Pancreas (tissue), 10 donors: ENCODE results near the gene MAPK10. TPM values are rescaled to one million over a fixed set of nuclear protein-coding genes. Genes with fewer than 3 reads are reported as not detected.

Experiments used
- ATAC-seq, 4 donors: fragments of 200-7000 bp; cut with Tn5 transposase; one replicate each; pipeline versions ENCODE4 v1.8.0 to v1.9.1; 2020; ENCODE audit warnings: mild to moderate bottlenecking in 4 of 4, moderate library complexity in 4 of 4
- DNase-seq, 6 donors: peaks; one replicate each; pipeline ENCODE4 v3.0.0-alpha.2; 2020
- FAIRE-seq: peaks from 2 replicates; lab custom pipeline; 2012; peaks lifted over from hg19 to GRCh38; lab: Jason Lieb, UNC
- H3K27ac ChIP-seq, 4 donors: fragments of 200-600 bp; sonication (generic); 1 replicate in 3 of 4; 2 replicates in 1 of 4; pipeline versions ENCODE4 v1.5.0 to v1.8.0; 2020
- H3K27me3 ChIP-seq, 4 donors: fragments of 200-600 bp; one replicate each; pipeline ENCODE4 v1.8.0; 2021
- H3K36me3 ChIP-seq, 3 donors: fragments of 200-600 bp; sonication (generic) in 1 of 3; one replicate each; pipeline versions ENCODE4 v1.5.0 to v1.8.0; 2020 to 2021
- H3K4me1 ChIP-seq, 3 donors: fragments of 200-600 bp; one replicate each; pipeline ENCODE4 v1.8.0; 2021
- H3K4me3 ChIP-seq, 4 donors: fragments of 200-600 bp; sonication (generic) in 2 of 4; one replicate each; pipeline versions ENCODE4 v1.5.0 to v1.8.0; 2020 to 2021
- H3K9me3 ChIP-seq, 4 donors: fragments of 200-600 bp; one replicate each; pipeline ENCODE4 v1.8.0; 2021
- CTCF ChIP-seq, 4 donors: fragments of 200-600 bp; sonication (generic) in 3 of 4; IDR thresholded peaks; one replicate each; pipeline versions ENCODE4 v1.5.0 to v1.8.0; 2021; ENCODE audit warnings: antibody characterized with exemption in 4 of 4
- WGBS, 2 donors: extraction: QIAGEN DNeasy Blood & Tissue Kit; methylation state at CpG; one replicate each; pipeline ENCODE4 v1.1.7; 2013; 5-methylcytosine and 5-hydroxymethylcytosine counted together
- intact Hi-C, 3 donors: fragments of 100-400 bp; cut with DNase I; formaldehyde crosslinking; loops; one replicate each; pipeline versions ENCODE4 v1.11.1 to v1.14.2; 2022
- polyA plus RNA-seq, 2 donors: library from polyadenylated mRNA; stranded (reverse); fragments of 200-250 nt; gene quantifications; one replicate each; pipeline ENCODE4 v1.2.3, GENCODE V29; 2013
- total RNA-seq, 6 donors: library from RNA; stranded (reverse); fragmentation: NEBNext Ultra II Directional in 4 of 6; extraction: Animal tissue kit (Norgen Biotek cat#: 25700) in 4 of 6; gene quantifications; one replicate each; pipeline versions ENCODE4 v1.2.1 to v1.2.4, GENCODE V29; 2021 to 2023
- donor health status: healthy with polysubstance abuse.
- donor health status: DM: no; HTN: no; CAD: no; lungs with moderate emphysema.
- donor health status: DM: no; HTN: no; CAD: no.
- donor health status: control.
- donor health status: control.
- donor health status: Bipolar disorder and iron deficiency.
- donor health status: DM: yes; HTN: yes; CAD: no.
- donor health status: DM: no; HTN: no; CAD: no.
- donor health status: DM: no; HTN: no; CAD: no.
- donor health status: DM: yes; HTN: yes; CAD: no.

Gene MAPK10
- total and polyA plus RNA-seq, 8 donors = 5.1 to 20.7 (median 9.9) TPM

- no peaks in the 10 kb centered on the region for H3K27me3 ChIP-seq
- 70 to 76% methylated on average over 5 of the region's 5 CpGs for WGBS, 2 donors
- DNase-seq (no peak), ATAC-seq (no peak), FAIRE-seq (no peak)
- no peaks in the 10 kb centered on the region for H3K36me3 ChIP-seq
- intact Hi-C loops = no loop called here
- H3K9me3 ChIP-seq = no peaks in the 10 kb centered on the region
- no peak overlapping the region for H3K4me3 ChIP-seq
- H3K27ac ChIP-seq = no peak overlapping the region
- no peaks in the 10 kb centered on the region for H3K4me1 ChIP-seq
- no peak for TF ChIP-seq CTCF (IDR thresholded peaks at IDR 0.05)
Observed at GRCh38 chr4:86279293-86279960, 80.4 kb downstream of the MAPK10 start.

GRCh38 chr4:86278126-86278525, 81.7 kb downstream of the MAPK10 start:
- no peak for DNase-seq
- TF ChIP-seq CTCF (IDR thresholded peaks at IDR 0.05) = no peak
- intact Hi-C loops = no loop called here
- 46 to 64% methylated on average over 2 of the region's 2 CpGs for WGBS, 2 donors
- H3K4me3 ChIP-seq = no peak overlapping the region
- no peaks in the 10 kb centered on the region for H3K27me3 ChIP-seq
- no peak overlapping the region for H3K27ac ChIP-seq
- no peaks in the 10 kb centered on the region for H3K9me3 ChIP-seq
- no peaks in the 10 kb centered on the region for H3K36me3 ChIP-seq
- no peak for ATAC-seq
- FAIRE-seq = no peak
- no peaks in the 10 kb centered on the region for H3K4me1 ChIP-seq

GRCh38 chr4:86274642-86275041, 85.2 kb downstream of the MAPK10 start:
- ATAC-seq = no peak
- Histone ChIP-seq H3K27me3 (no peaks in the 10 kb centered on the region), H3K9me3 (no peaks in the 10 kb centered on the region), H3K36me3 (no peaks in the 10 kb centered on the region), H3K4me3 (no peak overlapping the region), H3K4me1 (no peaks in the 10 kb centered on the region), H3K27ac (no peak overlapping the region)
- no peak for TF ChIP-seq CTCF (IDR thresholded peaks at IDR 0.05)
- no peak for FAIRE-seq
- intact Hi-C loops = no loop called here
- no peak for DNase-seq

GRCh38 chr4:86272669-86273068, 87.2 kb downstream of the MAPK10 start:
- no peaks in the 10 kb centered on the region for H3K4me1 ChIP-seq
- no peaks in the 10 kb centered on the region for H3K27me3 ChIP-seq
- ATAC-seq = no peak
- no peaks in the 10 kb centered on the region for H3K36me3 ChIP-seq
- DNase-seq = no peak
- FAIRE-seq = no peak
- intact Hi-C loops = no loop called here
- H3K9me3 ChIP-seq = no peaks in the 10 kb centered on the region
- no peak for TF ChIP-seq CTCF (IDR thresholded peaks at IDR 0.05)
- H3K27ac ChIP-seq = no peak overlapping the region
- no peak overlapping the region for H3K4me3 ChIP-seq
- 71 to 82% methylated on average over 1 of the region's 1 CpG for WGBS, 2 donors

GRCh38 chr4:86271057-86271456, 88.8 kb downstream of the MAPK10 start:
- DNase-seq = no peak
- H3K27me3 ChIP-seq = no peaks in the 10 kb centered on the region
- no peak overlapping the region for H3K4me3 ChIP-seq
- 80 to 92% methylated on average over 1 of the region's 1 CpG for WGBS, 2 donors
- no peak overlapping the region for H3K27ac ChIP-seq
- H3K4me1 ChIP-seq = no peaks in the 10 kb centered on the region
- H3K9me3 ChIP-seq = no peaks in the 10 kb centered on the region
- H3K36me3 ChIP-seq = no peaks in the 10 kb centered on the region
- intact Hi-C loops = no loop called here
- ATAC-seq = no peak
- TF ChIP-seq CTCF (IDR thresholded peaks at IDR 0.05) = no peak
- no peak for FAIRE-seq
